Lower leg skin (tissue), 3 donors: ENCODE data around the gene ALPI.

Experiments
- CTCF ChIP-seq, 3 donors: fragments of 450-650 bp; IDR thresholded peaks; one replicate each; pipeline ENCODE4 v1.5.1; 2016; ENCODE audit warnings: antibody characterized with exemption in 3 of 3, mild to moderate bottlenecking in 3 of 3, moderate library complexity in 2 of 3
- POLR2A ChIP-seq, 2 donors: fragments of 450-650 bp; IDR thresholded peaks; one replicate each; pipeline ENCODE4 v1.6.1; 2016 to 2017; ENCODE audit warnings: antibody characterized with exemption in 2 of 2, mild to moderate bottlenecking in 1 of 2, moderate library complexity in 1 of 2

- TF ChIP-seq CTCF (IDR thresholded peaks at IDR 0.05) (no peak), POLR2A (IDR thresholded peaks at IDR 0.05) (no peak)
These were observed 22.8 kb downstream of the ALPI start for GRCh38 chr2:232478571-232479340.
